ENCODE measurements around the gene AIP. TPM values are rescaled to one million over a fixed set of nuclear protein-coding genes. Genes with fewer than 3 reads are reported as not detected.

AIP gene
- total and polyA plus RNA-seq, 2 of the 8 experiments (the other 6 are each of a cell fraction or from before 2014, with no cell fraction given): 29.8 to 54.4 TPM

DNA sequence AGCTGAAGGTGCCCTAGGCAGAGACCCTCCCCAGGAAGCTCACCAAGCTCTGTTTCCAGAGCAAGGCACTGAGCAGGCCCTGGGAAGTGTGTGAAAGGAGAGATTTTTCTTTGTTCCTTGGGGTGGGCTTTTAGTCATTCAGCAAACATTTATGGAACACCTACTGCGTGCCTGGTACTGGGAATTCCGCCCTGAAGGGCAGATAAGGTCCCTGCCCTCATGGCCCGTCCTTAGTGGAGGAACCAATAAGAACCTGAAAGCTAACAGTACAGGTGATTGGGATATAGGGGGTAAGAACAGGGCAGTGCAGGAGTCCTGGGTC is 17.7 kb upstream of the AIP start:
- peak overlapping the region; percentile 10 for H3K4ac ChIP-seq (replicated peaks; ENCODE audit: insufficient read length, low read depth, low read length)
- no peak overlapping the region for H3K23ac ChIP-seq (ENCODE audit: insufficient read length)
- H3K27ac ChIP-seq (ENCODE audit: low read depth, low read length): peak overlapping the region; percentile 87
- H2AFZ ChIP-seq (ENCODE audit: low read length): no peak overlapping the region
- H2BK15ac ChIP-seq (ENCODE audit: low read length): 0 out of 2 replicates have a peak overlapping the region, but pooled peaks have one; percentile 3
- peak overlapping the region; percentile 85; the same call in 1 of the 2 replicates for H3K18ac ChIP-seq (ENCODE audit: extremely low read depth, low read length)
- H3K36me3 ChIP-seq (ENCODE audit: control insufficient read depth in 2 of 4, insufficient read depth in 4 of 4, low read length in 3 of 4): no peaks in the 10 kb centered on the region
- H4K5ac ChIP-seq (ENCODE audit: insufficient read length, low read depth, low read length): no peak overlapping the region
- H4K91ac ChIP-seq (replicated peaks; ENCODE audit: insufficient read length, low read length): peak overlapping the region; percentile 98
- H3K4me3 ChIP-seq (ENCODE audit: extremely low read depth in 1 of 4, insufficient read depth in 2 of 4, low read depth in 3 of 4, low read length in 4 of 4): peak overlapping the region; percentile 76 to 92 (median 85)
- peaks cover 2 to 14% (median 6%) of the 10 kb centered on the region in 4 experiments; a peak in 6 of 7 replicates for H3K4me1 ChIP-seq (replicated peaks in 1 of 4; ENCODE audit: control insufficient read depth in 3 of 4, insufficient read depth in 4 of 4, low read length in 3 of 4)
- H3K9ac ChIP-seq (replicated peaks in 1 of 4; ENCODE audit: extremely low read depth in 1 of 4, low read depth in 3 of 4, low read length in 3 of 4): peak overlapping the region; percentile 69 to 93 (median 74)
- H4K8ac ChIP-seq (ENCODE audit: extremely low read depth, insufficient read depth, low read length): peak overlapping the region; percentile 95; the same call in 1 of the 2 replicates
- ChIA-PET CTCF (ENCODE audit: partially characterized antibody) (interaction anchor here (0.6 to 1.6 kb wide), 8 partner anchors 26 to 891 kb away, joined by 3 to 6 read pairs (median 3); partner anchors contain the start of gene PPP1CA), POLR2A (ENCODE audit: partially characterized antibody) (interaction anchor here (0.7 to 1.9 kb wide), 16 partner anchors 9 to 73 kb away, joined by 3 to 15 read pairs (median 4); partner anchors contain the start of genes AIP, CDK2AP2, GPR152 and PPP1CA)
- H3K14ac ChIP-seq (ENCODE audit: insufficient read length): no peak overlapping the region
- no peaks in the 10 kb centered on the region for H3K27me3 ChIP-seq (replicated peaks in 1 of 4; ENCODE audit: control insufficient read depth in 3 of 4, extremely low read depth in 1 of 4, insufficient read depth in 3 of 4, low read length in 3 of 4)
- H3K79me1 ChIP-seq (ENCODE audit: low read depth, low read length): peaks cover 2% of the 10 kb centered on the region
- peak overlapping the region; percentile 93 for H2BK5ac ChIP-seq (ENCODE audit: low read depth, low read length)
- no peak overlapping the region for H2BK120ac ChIP-seq (replicated peaks; ENCODE audit: low read depth, low read length)
- no peak for FAIRE-seq
- WGBS, 2 experiments (ENCODE audit: extremely low coverage in 1 of 2, insufficient coverage in 1 of 2, insufficient read length in 1 of 2, insufficient replicate concordance in 2 of 2, low coverage in 1 of 2, low lambda C conversion rate in 2 of 2, missing lambda C conversion rate in 1 of 2): 56% methylated on average over 3 of the region's 3 CpGs; no CpG with 5 or more reads in 1 of the 2 experiments
- peaks cover 0 to 3% of the 10 kb centered on the region in 2 experiments for H4K20me1 ChIP-seq (replicated peaks in 1 of 2; ENCODE audit: control insufficient read depth in 1 of 2, insufficient read depth in 2 of 2, low read length in 2 of 2)
- H3K23me2 ChIP-seq (ENCODE audit: low read depth, low read length): peaks cover 6% of the 10 kb centered on the region
- no peaks in the 10 kb centered on the region for H3K9me3 ChIP-seq (ENCODE audit: insufficient read depth in 2 of 2, low read depth in 1 of 2, low read length in 1 of 2)
- DNase-seq (ENCODE audit: low read depth in 1 of 2, low spot score in 2 of 2): no peak
- peak overlapping the region; percentile 75 for H3K56ac ChIP-seq (replicated peaks; ENCODE audit: insufficient read length, low read depth, low read length)
- peak overlapping the region; percentile 70 to 82 for H3K4me2 ChIP-seq (ENCODE audit: insufficient read depth in 1 of 2, low read depth in 2 of 2, low read length in 2 of 2)
- no peak overlapping the region for H2BK20ac ChIP-seq (ENCODE audit: low read length)
- no peak overlapping the region; the same call in 1 of the 2 replicates for H2AK5ac ChIP-seq (ENCODE audit: low read depth, low read length)
- peaks cover 0 to 3% of the 10 kb centered on the region in 2 experiments; a peak in 2 of 4 replicates for H3K79me2 ChIP-seq (ENCODE audit: control insufficient read depth in 1 of 2, insufficient read depth in 2 of 2, low read length in 2 of 2)
- no peak overlapping the region for H2BK12ac ChIP-seq (ENCODE audit: low read depth, low read length)
- TF ChIP-seq RNF2 (IDR thresholded peaks at IDR 0.05; ENCODE audit: borderline replicate concordance, low read depth, low read length, missing control alignments, poor library complexity, severe bottlenecking) (no peak), PHF8 (conservative IDR thresholded peaks at IDR 0.05; ENCODE audit: low read depth, low read length) (0 out of 2 replicates have a peak, but pooled peaks have one; percentile 8), RFX5 (IDR thresholded peaks at IDR 0.05; ENCODE audit: borderline replicate concordance, low read depth, low read length) (no peak), POLR2A (IDR thresholded peaks at IDR 0.05; ENCODE audit: control extremely low read depth in 1 of 2, low read depth in 2 of 2, low read length in 2 of 2) (peak in 1 of 2 experiments; percentile 6; a peak in 1 of 3 replicates), KDM4A (IDR thresholded peaks at IDR 0.05; ENCODE audit: low read depth, low read length, severe bottlenecking) (no peak), FOSL1 (IDR thresholded peaks at IDR 0.05; ENCODE audit: insufficient read depth, low read depth, low read length) (no peak), RXRA (IDR thresholded peaks at IDR 0.05; ENCODE audit: insufficient read depth, low read depth, low read length) (no peak), SIN3A (conservative IDR thresholded peaks at IDR 0.05 in 1 of 2, IDR thresholded peaks at IDR 0.05 in 1 of 2; ENCODE audit: low read depth in 1 of 2, low read length in 2 of 2) (0 out of 4 replicates have a peak, but pooled peaks of 1 of the 2 experiments have one; percentile 9)
- TF ChIP-seq, protein P1, sequence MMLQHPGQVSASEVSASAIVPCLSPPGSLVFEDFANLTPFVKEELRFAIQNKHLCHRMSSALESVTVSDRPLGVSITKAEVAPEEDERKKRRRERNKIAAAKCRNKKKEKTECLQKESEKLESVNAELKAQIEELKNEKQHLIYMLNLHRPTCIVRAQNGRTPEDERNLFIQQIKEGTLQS (IDR thresholded peaks at IDR 0.05; ENCODE audit: insufficient read depth, low read depth, low read length): no peak
- TF ChIP-seq, protein P2, sequence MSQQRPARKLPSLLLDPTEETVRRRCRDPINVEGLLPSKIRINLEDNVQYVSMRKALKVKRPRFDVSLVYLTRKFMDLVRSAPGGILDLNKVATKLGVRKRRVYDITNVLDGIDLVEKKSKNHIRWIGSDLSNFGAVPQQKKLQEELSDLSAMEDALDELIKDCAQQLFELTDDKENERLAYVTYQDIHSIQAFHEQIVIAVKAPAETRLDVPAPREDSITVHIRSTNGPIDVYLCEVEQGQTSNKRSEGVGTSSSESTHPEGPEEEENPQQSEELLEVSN (IDR thresholded peaks at IDR 0.05): no peak

All from H1 (cell line).